HepG2 (cell line): ENCODE results near the gene ZNF324B. TPM values are rescaled to one million over a fixed set of nuclear protein-coding genes. Genes with fewer than 3 reads are reported as not detected.

ENCODE experiments used
- ADNP ChIP-seq: sonication (generic); formaldehyde crosslinking; IDR thresholded peaks from 2 replicates; pipeline ENCODE4 v1.4.0; 2020; ENCODE audit warnings: missing genetic modification reagents
- AGO2 ChIP-seq: fragments of 200-400 bp; formaldehyde crosslinking; optimal IDR thresholded peaks from 2 replicates; pipeline ENCODE3; 2017; ENCODE audit warnings: mild to moderate bottlenecking, low read depth, low read length, moderate library complexity
- FIP1L1 ChIP-seq: fragments of 200-400 bp; formaldehyde crosslinking; IDR thresholded peaks from 2 replicates; pipeline ENCODE4 v1.6.1; 2018; ENCODE audit warnings: low read depth, mild to moderate bottlenecking, low read length, moderate library complexity, borderline replicate concordance; ENCODE audit not compliant: insufficient read depth
- HINFP ChIP-seq: sonication (generic); formaldehyde crosslinking; IDR thresholded peaks from 2 replicates; pipeline ENCODE4 v1.4.0; 2020; ENCODE audit warnings: low read depth, mild to moderate bottlenecking, missing genetic modification reagents
- KAT2B ChIP-seq: fragments of 150-350 bp; IDR thresholded peaks from 2 replicates; pipeline ENCODE4 v1.6.1; 2014; ENCODE audit warnings: low read depth, low read length, borderline replicate concordance
- KLF16 ChIP-seq, 2 experiments: sonication (generic) in 1 of 2; formaldehyde crosslinking in 1 of 2; IDR thresholded peaks; 2 replicates each; pipeline versions ENCODE4 v1.6.1 to v1.8.0; 2016 to 2023; ENCODE audit warnings: missing genetic modification reagents in 2 of 2, missing compliant biosample characterization in 1 of 2
- KMT2A ChIP-seq: sonication (generic); formaldehyde crosslinking; IDR thresholded peaks from 2 replicates; pipeline ENCODE4 v1.4.0; 2020; ENCODE audit warnings: missing genetic modification reagents
- MED8 ChIP-seq: sonication (generic); formaldehyde crosslinking; IDR thresholded peaks from 2 replicates; pipeline ENCODE4 v1.8.1; 2023; ENCODE audit warnings: mild to moderate bottlenecking, missing genetic modification reagents; ENCODE audit not compliant: insufficient replicate concordance
- NFKBIZ ChIP-seq: IDR thresholded peaks from 2 replicates; pipeline ENCODE4 v1.6.1; 2018; ENCODE audit warnings: missing genetic modification reagents, missing compliant biosample characterization
- NFRKB ChIP-seq: fragments of 450-650 bp; IDR thresholded peaks from 2 replicates; pipeline ENCODE4 v1.6.1; 2017
- NKX3-1 ChIP-seq: sonication (generic); formaldehyde crosslinking; IDR thresholded peaks from 2 replicates; pipeline ENCODE4 v1.5.0; 2020; ENCODE audit warnings: missing genetic modification reagents
- SAP130 ChIP-seq: IDR thresholded peaks from 2 replicates; pipeline ENCODE4 v1.6.1; 2016; ENCODE audit warnings: low read depth
- SNAPC2 ChIP-seq: sonication (generic); formaldehyde crosslinking; IDR thresholded peaks from 2 replicates; pipeline ENCODE4 v1.8.1; 2022; ENCODE audit warnings: mild to moderate bottlenecking, missing genetic modification reagents
- SRSF1 ChIP-seq: fragments of 200-400 bp; formaldehyde crosslinking; optimal IDR thresholded peaks from 2 replicates; pipeline ENCODE3; 2017; ENCODE audit warnings: mild to moderate bottlenecking, low read depth, low read length, moderate library complexity
- STAT5B ChIP-seq: sonication (generic); formaldehyde crosslinking; IDR thresholded peaks from 2 replicates; pipeline ENCODE4 v1.4.0; 2020; ENCODE audit warnings: missing genetic modification reagents
- TOPORS ChIP-seq: sonication (generic); formaldehyde crosslinking; IDR thresholded peaks from 2 replicates; pipeline ENCODE4 v1.8.0; 2023; ENCODE audit warnings: mild to moderate bottlenecking, missing genetic modification reagents
- TRIM22 ChIP-seq: fragments of 450-650 bp; IDR thresholded peaks from 2 replicates; pipeline ENCODE4 v1.6.1; 2017
- ZBTB8A ChIP-seq: sonication (generic); formaldehyde crosslinking; IDR thresholded peaks from 2 replicates; pipeline ENCODE4 v1.4.0; 2020; ENCODE audit warnings: mild to moderate bottlenecking, low read depth, missing genetic modification reagents, borderline replicate concordance
- ZNF207 ChIP-seq: fragments of 450-650 bp; IDR thresholded peaks from 2 replicates; pipeline ENCODE4 v1.6.1; 2016; ENCODE audit warnings: antibody characterized with exemption, borderline replicate concordance
- ZNF280D ChIP-seq: sonication (generic); formaldehyde crosslinking; IDR thresholded peaks from 2 replicates; pipeline ENCODE4 v1.5.1; 2020; ENCODE audit warnings: mild to moderate bottlenecking, missing genetic modification reagents
- ZNF414 ChIP-seq: sonication (generic); formaldehyde crosslinking; IDR thresholded peaks from 2 replicates; pipeline ENCODE4 v1.5.0; 2020; ENCODE audit warnings: missing genetic modification reagents
- ZNF800 ChIP-seq: sonication (generic); formaldehyde crosslinking; IDR thresholded peaks from 2 replicates; pipeline ENCODE4 v1.4.0; 2020; ENCODE audit warnings: missing genetic modification reagents
- ZSCAN9 ChIP-seq: IDR thresholded peaks from 2 replicates; pipeline ENCODE4 v1.6.1; 2016; ENCODE audit warnings: borderline replicate concordance
- polyA plus RNA-seq, 8 experiments: library from polyadenylated mRNA; depleted of rRNA in 3 of 8; stranded (reverse) in 7 of 8; unstranded in 1 of 8; fragments of >200 nt; fragmentation: Illumina TruSeq in 4 of 8; extraction: Trizol in 4 of 8; gene quantifications; 2 replicates each; pipeline versions ENCODE4 v1.2.1 to v1.2.3, GENCODE V29; 2011 to 2016; ENCODE audit warnings: low read depth in 4 of 8, missing spikeins in 1 of 8, mixed read lengths in 1 of 8; ENCODE audit not compliant: insufficient read depth in 1 of 8
- total RNA-seq, 5 experiments: library from RNA; depleted of rRNA; stranded (reverse); fragments of >200 nt; fragmentation: Illumina TruSeq; extraction: Trizol; gene quantifications; 2 replicates each; pipeline ENCODE4 v1.2.3, GENCODE V29; 2016; ENCODE audit warnings: low read depth in 1 of 5

ZNF324B gene
- total and polyA plus RNA-seq, 2 of the 13 experiments (the other 11 are each of a cell fraction or from before 2014, with no cell fraction given), result 0.53 to 3.0 TPM

- TF ChIP-seq ZNF280D (CRISPR knock-in tag), result 0 out of 2 replicates have a peak, but pooled peaks have one; percentile 43
- no peak for TF ChIP-seq TOPORS (CRISPR knock-in tag)
- TF ChIP-seq MED8, result no peak
- no peak for TF ChIP-seq SAP130 (CRISPR knock-in tag)
- no peak for TF ChIP-seq NFRKB
- no peak for TF ChIP-seq NFKBIZ (CRISPR knock-in tag)
- no peak for TF ChIP-seq ZNF207
- no peak for TF ChIP-seq ZBTB8A (CRISPR knock-in tag)
- no peak; the same call in 1 of the 2 replicates for TF ChIP-seq ZNF414
- peak; percentile 88 for TF ChIP-seq AGO2
- TF ChIP-seq ZSCAN9, result no peak
- no peak for TF ChIP-seq KAT2B
- TF ChIP-seq HINFP (CRISPR knock-in tag), result no peak
- TF ChIP-seq NKX3-1 (CRISPR knock-in tag), result no peak
- TF ChIP-seq KLF16 (CRISPR knock-in tag; IDR thresholded peaks at IDR 0.05), result no peak
- no peak for TF ChIP-seq SNAPC2 (CRISPR knock-in tag)
- no peak for TF ChIP-seq STAT5B (CRISPR knock-in tag)
- no peak for TF ChIP-seq KMT2A
- TF ChIP-seq FIP1L1, result no peak; the same call in 1 of the 2 replicates
- no peak for TF ChIP-seq ZNF800 (CRISPR knock-in tag)
- TF ChIP-seq TRIM22, result no peak
- peak; percentile 35 for TF ChIP-seq SRSF1
- no peak for TF ChIP-seq ADNP
Measured at GRCh38 chr19:58476498-58477015, 25.1 kb downstream of the ZNF324B start (continued).
